Measurements from ENCODE around the gene ZNF836. TPM values are rescaled to one million over a fixed set of nuclear protein-coding genes. Genes with fewer than 3 reads are reported as not detected.

ZNF836 gene
- total and polyA plus RNA-seq, 9 of the 15 experiments (the other 6 are each of a cell fraction or from before 2014, with no cell fraction given): 0.24 to 0.69 (median 0.64) TPM; not detected in 2

DNA sequence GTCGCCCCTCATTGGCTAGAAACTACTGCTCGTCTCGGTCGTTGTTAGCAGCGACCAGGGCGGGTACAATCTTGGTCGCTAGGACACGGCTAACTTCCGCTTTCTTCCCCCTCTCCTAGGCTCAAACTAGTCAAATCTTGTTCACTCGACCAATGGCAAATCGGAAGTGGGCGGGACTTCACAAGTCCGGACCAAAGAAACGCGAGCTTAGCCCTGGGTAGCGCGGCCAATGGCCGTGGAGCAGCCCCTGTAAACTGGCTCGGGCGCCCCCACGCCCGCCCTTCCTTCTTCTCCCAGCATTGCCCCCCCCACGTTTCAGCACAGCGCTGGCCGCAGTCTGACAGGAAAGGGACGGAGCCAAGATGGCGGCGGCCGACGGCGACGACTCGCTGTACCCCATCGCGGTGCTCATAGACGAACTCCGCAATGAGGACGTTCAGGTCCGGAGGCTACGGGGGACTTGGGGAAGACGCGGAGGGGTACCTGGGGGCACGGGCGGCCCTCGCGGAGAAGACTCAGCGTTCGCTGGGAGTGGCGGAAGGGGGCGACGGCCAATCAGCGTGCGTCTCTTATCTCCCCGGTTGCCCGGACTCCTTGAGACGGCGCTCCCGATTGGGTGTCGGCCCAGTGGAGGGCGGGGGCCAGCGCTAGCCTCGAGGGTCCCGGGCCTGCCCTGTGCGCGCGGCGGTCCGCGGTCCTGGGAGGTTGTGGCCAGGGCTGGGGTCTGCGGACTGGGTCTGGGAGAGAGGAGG is 18.5 kb upstream of the ZNF836 start, which contains the start of gene PPP2R1A (continued):
- no peak for TF ChIP-seq RFX5 (IDR thresholded peaks at IDR 0.05; ENCODE audit: low read depth, low read length)
- TF ChIP-seq, protein P1, sequence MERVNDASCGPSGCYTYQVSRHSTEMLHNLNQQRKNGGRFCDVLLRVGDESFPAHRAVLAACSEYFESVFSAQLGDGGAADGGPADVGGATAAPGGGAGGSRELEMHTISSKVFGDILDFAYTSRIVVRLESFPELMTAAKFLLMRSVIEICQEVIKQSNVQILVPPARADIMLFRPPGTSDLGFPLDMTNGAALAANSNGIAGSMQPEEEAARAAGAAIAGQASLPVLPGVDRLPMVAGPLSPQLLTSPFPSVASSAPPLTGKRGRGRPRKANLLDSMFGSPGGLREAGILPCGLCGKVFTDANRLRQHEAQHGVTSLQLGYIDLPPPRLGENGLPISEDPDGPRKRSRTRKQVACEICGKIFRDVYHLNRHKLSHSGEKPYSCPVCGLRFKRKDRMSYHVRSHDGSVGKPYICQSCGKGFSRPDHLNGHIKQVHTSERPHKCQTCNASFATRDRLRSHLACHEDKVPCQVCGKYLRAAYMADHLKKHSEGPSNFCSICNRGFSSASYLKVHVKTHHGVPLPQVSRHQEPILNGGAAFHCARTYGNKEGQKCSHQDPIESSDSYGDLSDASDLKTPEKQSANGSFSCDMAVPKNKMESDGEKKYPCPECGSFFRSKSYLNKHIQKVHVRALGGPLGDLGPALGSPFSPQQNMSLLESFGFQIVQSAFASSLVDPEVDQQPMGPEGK (CRISPR knock-in tag; IDR thresholded peaks at IDR 0.05; ENCODE audit: borderline replicate concordance): no peak
- no peak for TF ChIP-seq BHLHE40 (IDR thresholded peaks at IDR 0.05; ENCODE audit: low read length)
- no peak; the same call in 1 of the 2 replicates for TF ChIP-seq NCOA1 (IDR thresholded peaks at IDR 0.05; ENCODE audit: low read depth)
- TF ChIP-seq ZNF23 (CRISPR knock-in tag; IDR thresholded peaks at IDR 0.05): no peak
- peak; percentile 73 to 77 for TF ChIP-seq MNT (conservative IDR thresholded peaks at IDR 0.05)
- TF ChIP-seq, protein P2, sequence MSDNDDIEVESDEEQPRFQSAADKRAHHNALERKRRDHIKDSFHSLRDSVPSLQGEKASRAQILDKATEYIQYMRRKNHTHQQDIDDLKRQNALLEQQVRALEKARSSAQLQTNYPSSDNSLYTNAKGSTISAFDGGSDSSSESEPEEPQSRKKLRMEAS (CRISPR knock-in tag; IDR thresholded peaks at IDR 0.05): 0 out of 2 replicates have a peak, but pooled peaks have one; percentile 9
- no peak for TF ChIP-seq XRCC3 (IDR thresholded peaks at IDR 0.05)
- no peak for TF ChIP-seq DPF2 (IDR thresholded peaks at IDR 0.05)
- no peak for TF ChIP-seq ZNF134 (CRISPR knock-in tag; conservative IDR thresholded peaks at IDR 0.05)
- no peak for TF ChIP-seq PBX2 (CRISPR knock-in tag; IDR thresholded peaks at IDR 0.05; ENCODE audit: low read depth)
- TF ChIP-seq PBX2 (tag; conservative IDR thresholded peaks at IDR 0.05; ENCODE audit: low read depth): no peak; the same call in 1 of the 2 replicates
- TF ChIP-seq ZC3H11A (IDR thresholded peaks at IDR 0.05; ENCODE audit: low read depth, low read length): no peak
- TF ChIP-seq MAFG (tag; conservative IDR thresholded peaks at IDR 0.05): no peak
- TF ChIP-seq ELF2 (CRISPR knock-in tag; IDR thresholded peaks at IDR 0.05): peak; percentile 50
- no peak for TF ChIP-seq ZNF212 (CRISPR knock-in tag; IDR thresholded peaks at IDR 0.05)

Measured in K562 (cell line).